Measurements from ENCODE around the gene FER1L5. TPM values are rescaled to one million over a fixed set of nuclear protein-coding genes. Genes with fewer than 3 reads are reported as not detected.

Gene FER1L5
- total and polyA plus RNA-seq, 2 donors (not counting 3 experiments of a cell fraction or from before 2014, with no cell fraction given): not detected

- no peaks in the 10 kb centered on the region for H3K4me1 ChIP-seq (ENCODE audit: control insufficient read depth, extremely low read depth, insufficient read depth, low read length)
- TF ChIP-seq MYC (IDR thresholded peaks at IDR 0.05; ENCODE audit: low read depth, low read length): no peak
- no peaks in the 10 kb centered on the region for H4K20me1 ChIP-seq (replicated peaks; ENCODE audit: control insufficient read depth, extremely low read depth, insufficient read depth, low read length)
- FAIRE-seq (no peak), DNase-seq (ENCODE audit: low read depth, low spot score) (no peak)
- H3K4me2 ChIP-seq (ENCODE audit: insufficient read depth, low read length): no peak overlapping the region
- H3K9ac ChIP-seq (replicated peaks; ENCODE audit: extremely low read depth, insufficient read depth, low read length): no peak overlapping the region
- H3K9me1 ChIP-seq (replicated peaks; ENCODE audit: control insufficient read depth, extremely low read depth, insufficient read depth, low read length): no peaks in the 10 kb centered on the region
- no peaks in the 10 kb centered on the region for H3K9me3 ChIP-seq (replicated peaks; ENCODE audit: control insufficient read depth, insufficient read depth, low read length)
- ChIA-PET POLR2A (no interaction called here), CTCF (no interaction called here)
- no peaks in the 10 kb centered on the region for H3K36me3 ChIP-seq (ENCODE audit: control insufficient read depth in 2 of 2, extremely low read depth in 1 of 2, insufficient read depth in 2 of 2, low read length in 2 of 2)
- H3K4me3 ChIP-seq (replicated peaks in 1 of 3; ENCODE audit: insufficient read depth in 1 of 3, low read depth in 1 of 3, low read length in 3 of 3): no peak overlapping the region
- dilution Hi-C loops (cut with MboI; ENCODE audit: extremely low pct_ligation_motif_present, low sequenced_read_pairs): no loop called here
- H3K79me2 ChIP-seq (ENCODE audit: control insufficient read depth, insufficient read depth, low read length): no peaks in the 10 kb centered on the region
- intact Hi-C loops (cut with micrococcal nuclease): no loop called here
- no peak overlapping the region for H3K27ac ChIP-seq (ENCODE audit: insufficient read depth, low read depth, low read length)
- H2AFZ ChIP-seq (ENCODE audit: low read depth, low read length): no peak overlapping the region
- BruUV-seq (replicated peaks): no TSS peak
- peaks cover 12 to 19% of the 10 kb centered on the region in 2 experiments for H3K27me3 ChIP-seq (ENCODE audit: control insufficient read depth in 2 of 2, insufficient read depth in 2 of 2, low read length in 2 of 2)
Measured at GRCh38 chr2:96681540-96681939, 39.0 kb downstream of the FER1L5 start.

- Histone ChIP-seq H3K4me2 (ENCODE audit: insufficient read depth, low read length) (no peak overlapping the region), H3K9ac (replicated peaks; ENCODE audit: extremely low read depth, insufficient read depth, low read length) (no peak overlapping the region), H3K9me3 (replicated peaks; ENCODE audit: control insufficient read depth, insufficient read depth, low read length) (no peaks in the 10 kb centered on the region), H3K4me3 (replicated peaks in 1 of 3; ENCODE audit: insufficient read depth in 1 of 3, low read depth in 1 of 3, low read length in 3 of 3) (no peak overlapping the region), H4K20me1 (replicated peaks; ENCODE audit: control insufficient read depth, extremely low read depth, insufficient read depth, low read length) (no peaks in the 10 kb centered on the region), H3K79me2 (ENCODE audit: control insufficient read depth, insufficient read depth, low read length) (no peaks in the 10 kb centered on the region), H3K36me3 (ENCODE audit: control insufficient read depth in 2 of 2, extremely low read depth in 1 of 2, insufficient read depth in 2 of 2, low read length in 2 of 2) (no peaks in the 10 kb centered on the region), H3K27ac (ENCODE audit: insufficient read depth, low read depth, low read length) (no peak overlapping the region), H3K4me1 (ENCODE audit: control insufficient read depth, extremely low read depth, insufficient read depth, low read length) (no peaks in the 10 kb centered on the region), H3K27me3 (ENCODE audit: control insufficient read depth in 2 of 2, insufficient read depth in 2 of 2, low read length in 2 of 2) (peaks cover 12 to 19% of the 10 kb centered on the region in 2 experiments), H3K9me1 (replicated peaks; ENCODE audit: control insufficient read depth, extremely low read depth, insufficient read depth, low read length) (no peaks in the 10 kb centered on the region), H2AFZ (ENCODE audit: low read depth, low read length) (no peak overlapping the region)
- DNase-seq (ENCODE audit: low read depth, low spot score) (no peak), FAIRE-seq (no peak)
- intact Hi-C loops (cut with micrococcal nuclease) (no loop called here), dilution Hi-C loops (cut with MboI; ENCODE audit: extremely low pct_ligation_motif_present, low sequenced_read_pairs) (no loop called here)
- TF ChIP-seq CTCF (IDR thresholded peaks at IDR 0.05; ENCODE audit: extremely low read depth in 1 of 2, insufficient read depth in 1 of 2, low read depth in 1 of 2, low read length in 2 of 2): no peak
- TF ChIP-seq POLR2AphosphoS5 (IDR thresholded peaks at IDR 0.05; ENCODE audit: insufficient read depth, low read depth, low read length): no peak
- no peak for TF ChIP-seq MYC (IDR thresholded peaks at IDR 0.05; ENCODE audit: low read depth, low read length)
- TF ChIP-seq MAX (IDR thresholded peaks at IDR 0.05; ENCODE audit: insufficient read depth, insufficient read length): no peak
- TF ChIP-seq EZH2 (IDR thresholded peaks at IDR 0.05; ENCODE audit: borderline replicate concordance, low read depth, low read length, severe bottlenecking): no peak
- TF ChIP-seq JUN (IDR thresholded peaks at IDR 0.05; ENCODE audit: borderline replicate concordance, insufficient read depth, insufficient read length, low read depth): no peak
- TF ChIP-seq GATA2 (IDR thresholded peaks at IDR 0.05; ENCODE audit: insufficient read depth, insufficient read length, low read depth, low read length): no peak
- no peak for TF ChIP-seq FOS (IDR thresholded peaks at IDR 0.05; ENCODE audit: borderline replicate concordance, insufficient read depth, low read length)
- no peak for TF ChIP-seq POLR2A (IDR thresholded peaks at IDR 0.05; ENCODE audit: low read depth, low read length)
- POLR2A ChIA-PET: no interaction called here
- no TSS peak for BruUV-seq (replicated peaks)
- CTCF ChIA-PET: no interaction called here
Measured at GRCh38 chr2:96683307-96683706, 40.7 kb downstream of the FER1L5 start.

Measured in endothelial cell of umbilical vein (primary cell).